CD14-positive monocyte (primary cell): ENCODE data around the gene EFEMP2. TPM values are rescaled to one million over a fixed set of nuclear protein-coding genes. Genes with fewer than 3 reads are reported as not detected.

ENCODE experiments used
- DNase-seq, 3 donors: peaks; one replicate each; pipeline ENCODE4 v3.0.0-alpha.2; 2011 to 2022
- H2AFZ ChIP-seq: 2 replicates; pipeline ENCODE4 v1.6.0; 2012; ENCODE audit warnings: mild to moderate bottlenecking, low read depth, low read length, inconsistent platforms; ENCODE audit not compliant: insufficient read depth, poor library complexity, severe bottlenecking
- H3K27ac ChIP-seq, 2 donors: 1 replicate in 1 of 2; 2 replicates in 1 of 2; pipeline ENCODE4 v1.5.1; 2012 to 2013; ENCODE audit warnings: low read length in 2 of 2, control low read depth in 1 of 2, inconsistent platforms in 1 of 2, low read depth in 1 of 2, mild to moderate bottlenecking in 1 of 2
- H3K27me3 ChIP-seq, 2 donors: one replicate each; pipeline versions ENCODE4 v1.6.0 to v1.6.1; 2011 to 2013; ENCODE audit warnings: low read length in 2 of 2; ENCODE audit not compliant: control insufficient read depth in 2 of 2, insufficient read depth in 2 of 2
- H3K36me3 ChIP-seq, 2 donors: replicated peaks in 1 of 2; 1 replicate in 1 of 2; 2 replicates in 1 of 2; pipeline versions ENCODE4 v1.5.1 to v1.6.1; 2012 to 2013; ENCODE audit warnings: low read length in 2 of 2, control low read depth in 1 of 2, inconsistent platforms in 1 of 2, mild to moderate bottlenecking in 1 of 2; ENCODE audit not compliant: insufficient read depth in 2 of 2, control insufficient read depth in 1 of 2
- H3K4me1 ChIP-seq, 2 donors: 1 replicate in 1 of 2; 2 replicates in 1 of 2; pipeline versions ENCODE4 v1.5.1 to v1.6.1; 2012 to 2013; ENCODE audit warnings: low read length in 2 of 2, control low read depth in 1 of 2, inconsistent platforms in 1 of 2, mild to moderate bottlenecking in 1 of 2, moderate library complexity in 1 of 2; ENCODE audit not compliant: insufficient read depth in 2 of 2, control insufficient read depth in 1 of 2
- H3K4me2 ChIP-seq: replicated peaks from 2 replicates; pipeline ENCODE3; 2012; ENCODE audit warnings: low read length, moderate library complexity, mild to moderate bottlenecking; ENCODE audit not compliant: poor library complexity, severe bottlenecking; ENCODE audit errors: extremely low read depth
- H3K4me3 ChIP-seq, 3 experiments: fragments of 200-600 bp in 1 of 3; sonication (generic) in 1 of 3; replicated peaks in 1 of 3; 1 replicate in 2 of 3; 2 replicates in 1 of 3; pipeline ENCODE4 v1.5.1; 2011 to 2013; ENCODE audit warnings: low read length in 3 of 3, mild to moderate bottlenecking in 3 of 3, control low read depth in 2 of 3, low read depth in 2 of 3, inconsistent platforms in 1 of 3, moderate library complexity in 1 of 3
- H3K79me2 ChIP-seq: 2 replicates; pipeline ENCODE4 v1.6.0; 2012; ENCODE audit warnings: mild to moderate bottlenecking, control low read depth, inconsistent platforms, low read length, moderate library complexity; ENCODE audit not compliant: insufficient read depth
- H3K9ac ChIP-seq: 2 replicates; pipeline ENCODE4 v1.6.0; 2017; ENCODE audit warnings: low read length, mild to moderate bottlenecking; ENCODE audit not compliant: insufficient read depth, poor library complexity, severe bottlenecking
- H3K9me3 ChIP-seq, 2 donors: replicated peaks in 1 of 2; 1 replicate in 1 of 2; 2 replicates in 1 of 2; pipeline versions ENCODE4 v1.5.1 to v1.6.1; 2012 to 2013; ENCODE audit warnings: low read length in 2 of 2, control low read depth in 1 of 2; ENCODE audit not compliant: control insufficient read depth in 1 of 2, insufficient read depth in 1 of 2
- H4K20me1 ChIP-seq: 2 replicates; pipeline ENCODE4 v1.6.0; 2012; ENCODE audit warnings: mild to moderate bottlenecking, low read length, control low read depth, moderate library complexity; ENCODE audit not compliant: insufficient read depth
- H3K27ac Mint-ChIP-seq, 7 donors: one replicate each; pipeline ENCODE4 v1.8.0; 2020; ENCODE audit warnings: mild to moderate bottlenecking in 7 of 7, mixed read lengths in 7 of 7, moderate library complexity in 6 of 7, inconsistent platforms in 2 of 7
- H3K27me3 Mint-ChIP-seq, 3 donors: one replicate each; pipeline ENCODE4 v1.8.0; 2021 to 2022; ENCODE audit warnings: low read depth in 3 of 3, mild to moderate bottlenecking in 3 of 3, mixed read lengths in 3 of 3, moderate library complexity in 3 of 3, inconsistent platforms in 1 of 3
- H3K36me3 Mint-ChIP-seq, 2 donors: one replicate each; pipeline ENCODE4 v1.8.0; 2020; ENCODE audit warnings: mixed read lengths in 2 of 2, inconsistent platforms in 1 of 2, mild to moderate bottlenecking in 1 of 2
- H3K4me1 Mint-ChIP-seq: one replicate; pipeline ENCODE4 v1.8.0; 2020; ENCODE audit warnings: mild to moderate bottlenecking, mixed read lengths
- H3K4me3 Mint-ChIP-seq, 2 donors: one replicate each; pipeline ENCODE4 v1.8.0; 2020; ENCODE audit warnings: mild to moderate bottlenecking in 2 of 2, mixed read lengths in 2 of 2, moderate library complexity in 1 of 2
- H3K9me3 Mint-ChIP-seq, 7 donors: one replicate each; pipeline ENCODE4 v1.8.0; 2020 to 2022; ENCODE audit warnings: mixed read lengths in 7 of 7, mild to moderate bottlenecking in 6 of 7, moderate library complexity in 6 of 7, inconsistent platforms in 2 of 7
- CTCF ChIP-seq: fragments of 200-600 bp; IDR thresholded peaks from one replicate; pipeline ENCODE4 v1.8.0; 2022; ENCODE audit warnings: antibody characterized with exemption, mild to moderate bottlenecking
- WGBS: methylation state at CpG from one replicate; pipeline ENCODE4 v1.1.5; 2013; ENCODE audit warnings: missing lambda C conversion rate; ENCODE audit not compliant: insufficient coverage; 5-methylcytosine and 5-hydroxymethylcytosine counted together
- intact Hi-C, 2 donors: fragments of 100-400 bp; cut with micrococcal nuclease; formaldehyde crosslinking; loops; one replicate each; pipeline versions ENCODE4 v1.15.0 to v1.15.1; 2023
- polyA plus RNA-seq, 3 donors: library from polyadenylated mRNA; depleted of rRNA in 1 of 3; unstranded in 2 of 3; stranded (reverse) in 1 of 3; fragments of 300-500 nt in 2 of 3; fragments of >200 nt in 1 of 3; fragmentation: Illumina TruSeq in 2 of 3; gene quantifications; 1 replicate in 2 of 3; 2 replicates in 1 of 3; pipeline ENCODE4 v1.2.3, GENCODE V29; 2012 to 2021

The EFEMP2 gene
- polyA plus RNA-seq, 3 donors = 0.44 to 14.7 TPM; not detected in 1

GRCh38 chr11:65871811-65872548 is 620 bp downstream of the EFEMP2 start:
- H3K9me3 Mint-ChIP-seq = peaks cover 0 to 4% (median 0%) of the 10 kb centered on the region in 7 donors
- H3K4me1 ChIP-seq = peaks cover 23 to 44% of the 10 kb centered on the region in 2 donors
- H3K4me3 Mint-ChIP-seq = peak overlapping the region; percentile 62 to 72
- no peak overlapping the region for H3K27ac ChIP-seq
- no peaks in the 10 kb centered on the region for H3K9me3 ChIP-seq
- H3K27ac Mint-ChIP-seq = peak overlapping the region in 2 of 7 donors; percentile 3 to 61
- H3K27me3 Mint-ChIP-seq = peaks cover 8 to 32% (median 29%) of the 10 kb centered on the region in 3 donors
- intact Hi-C loops = loop anchor here in 1 of 2 donors (2.0 kb wide), 1 partner anchor 13 kb away; the partner anchor contains the start of gene CFL1
- no peak overlapping the region for H3K4me3 ChIP-seq
- H3K27me3 ChIP-seq = no peaks in the 10 kb centered on the region
- 72% methylated on average over 23 of the region's 26 CpGs for WGBS
- TF ChIP-seq CTCF = no peak
- H4K20me1 ChIP-seq = peaks cover 5% of the 10 kb centered on the region
- H2AFZ ChIP-seq = no peak overlapping the region
- no peak overlapping the region for H3K9ac ChIP-seq
- H3K36me3 Mint-ChIP-seq = peaks cover 3 to 6% of the 10 kb centered on the region in 2 donors
- no peak for DNase-seq
- H3K4me2 ChIP-seq = peak overlapping the region; percentile 97
- H3K4me1 Mint-ChIP-seq = peaks cover 28% of the 10 kb centered on the region
- peaks cover 0 to 2% of the 10 kb centered on the region in 2 donors for H3K36me3 ChIP-seq
- no peaks in the 10 kb centered on the region for H3K79me2 ChIP-seq

- H3K27ac ChIP-seq = no peak overlapping the region
- intact Hi-C loops = no loop called here
Measured at GRCh38 chr11:65870706-65871681, 1.6 kb downstream of the EFEMP2 start.

More at GRCh38 chr11:65870706-65871681, 1.6 kb downstream of the EFEMP2 start:
- peaks cover 7 to 10% of the 10 kb centered on the region in 2 donors for H3K36me3 ChIP-seq
- Mint-ChIP-seq H3K9me3 (peaks cover 0 to 4% (median 0%) of the 10 kb centered on the region in 7 donors), H3K4me1 (peaks cover 34% of the 10 kb centered on the region), H3K36me3 (peaks cover 9 to 15% of the 10 kb centered on the region in 2 donors), H3K27ac (peak overlapping the region in 2 of 7 donors; percentile 37 to 73), H3K4me3 (peak overlapping the region; percentile 26 to 51), H3K27me3 (peaks cover 6 to 32% (median 29%) of the 10 kb centered on the region in 3 donors)
- 39% methylated on average over 14 of the region's 24 CpGs for WGBS
- H3K9ac ChIP-seq = no peak overlapping the region
- H4K20me1 ChIP-seq = peaks cover 12% of the 10 kb centered on the region
- H3K4me1 ChIP-seq = peaks cover 23 to 45% of the 10 kb centered on the region in 2 donors
- H2AFZ ChIP-seq = no peak overlapping the region
- DNase-seq = no peak
- no peak overlapping the region for H3K4me3 ChIP-seq
- no peaks in the 10 kb centered on the region for H3K79me2 ChIP-seq
- TF ChIP-seq CTCF = no peak
- no peak overlapping the region for H3K4me2 ChIP-seq
- H3K9me3 ChIP-seq = no peaks in the 10 kb centered on the region
- H3K27me3 ChIP-seq = no peaks in the 10 kb centered on the region
